ENCODE data around the gene MED9. TPM values are rescaled to one million over a fixed set of nuclear protein-coding genes. Genes with fewer than 3 reads are reported as not detected.
A peak's percentile ranks its signal among the peaks of the same experiment; 100 is the strongest.

The MED9 gene
- total and polyA plus RNA-seq, 11 donors, result 26.3 to 64.4 (median 34.2) TPM

- H3K4me1 ChIP-seq, result peaks cover 0 to 28% (median 10%) of the 10 kb centered on the region in 12 donors
- TF ChIP-seq, protein P1, sequence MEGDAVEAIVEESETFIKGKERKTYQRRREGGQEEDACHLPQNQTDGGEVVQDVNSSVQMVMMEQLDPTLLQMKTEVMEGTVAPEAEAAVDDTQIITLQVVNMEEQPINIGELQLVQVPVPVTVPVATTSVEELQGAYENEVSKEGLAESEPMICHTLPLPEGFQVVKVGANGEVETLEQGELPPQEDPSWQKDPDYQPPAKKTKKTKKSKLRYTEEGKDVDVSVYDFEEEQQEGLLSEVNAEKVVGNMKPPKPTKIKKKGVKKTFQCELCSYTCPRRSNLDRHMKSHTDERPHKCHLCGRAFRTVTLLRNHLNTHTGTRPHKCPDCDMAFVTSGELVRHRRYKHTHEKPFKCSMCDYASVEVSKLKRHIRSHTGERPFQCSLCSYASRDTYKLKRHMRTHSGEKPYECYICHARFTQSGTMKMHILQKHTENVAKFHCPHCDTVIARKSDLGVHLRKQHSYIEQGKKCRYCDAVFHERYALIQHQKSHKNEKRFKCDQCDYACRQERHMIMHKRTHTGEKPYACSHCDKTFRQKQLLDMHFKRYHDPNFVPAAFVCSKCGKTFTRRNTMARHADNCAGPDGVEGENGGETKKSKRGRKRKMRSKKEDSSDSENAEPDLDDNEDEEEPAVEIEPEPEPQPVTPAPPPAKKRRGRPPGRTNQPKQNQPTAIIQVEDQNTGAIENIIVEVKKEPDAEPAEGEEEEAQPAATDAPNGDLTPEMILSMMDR (IDR thresholded peaks at IDR 0.05), result no peak
- TF ChIP-seq POLR2A (IDR thresholded peaks at IDR 0.05), result no peak
- intact Hi-C loops (cut with DNase I), result no loop called here
- no peak overlapping the region for H3K4me3 ChIP-seq
- no peaks in the 10 kb centered on the region for H3K36me3 ChIP-seq
- H3K27me3 ChIP-seq, result no peaks in the 10 kb centered on the region
- H3K9me3 ChIP-seq, result no peaks in the 10 kb centered on the region
- H3K27ac ChIP-seq, result no peak overlapping the region
- ATAC-seq (peak in 1 of 4 donors; percentile 15), DNase-seq (peak in 2 of 5 donors; percentile 43 to 58)
- 19 to 39% (median 37%) methylated on average over 5 to 7 of the region's 7 CpGs for WGBS, 4 donors
These were observed 26.8 kb downstream of the MED9 start for GRCh38 chr17:17503566-17504130.

DNA sequence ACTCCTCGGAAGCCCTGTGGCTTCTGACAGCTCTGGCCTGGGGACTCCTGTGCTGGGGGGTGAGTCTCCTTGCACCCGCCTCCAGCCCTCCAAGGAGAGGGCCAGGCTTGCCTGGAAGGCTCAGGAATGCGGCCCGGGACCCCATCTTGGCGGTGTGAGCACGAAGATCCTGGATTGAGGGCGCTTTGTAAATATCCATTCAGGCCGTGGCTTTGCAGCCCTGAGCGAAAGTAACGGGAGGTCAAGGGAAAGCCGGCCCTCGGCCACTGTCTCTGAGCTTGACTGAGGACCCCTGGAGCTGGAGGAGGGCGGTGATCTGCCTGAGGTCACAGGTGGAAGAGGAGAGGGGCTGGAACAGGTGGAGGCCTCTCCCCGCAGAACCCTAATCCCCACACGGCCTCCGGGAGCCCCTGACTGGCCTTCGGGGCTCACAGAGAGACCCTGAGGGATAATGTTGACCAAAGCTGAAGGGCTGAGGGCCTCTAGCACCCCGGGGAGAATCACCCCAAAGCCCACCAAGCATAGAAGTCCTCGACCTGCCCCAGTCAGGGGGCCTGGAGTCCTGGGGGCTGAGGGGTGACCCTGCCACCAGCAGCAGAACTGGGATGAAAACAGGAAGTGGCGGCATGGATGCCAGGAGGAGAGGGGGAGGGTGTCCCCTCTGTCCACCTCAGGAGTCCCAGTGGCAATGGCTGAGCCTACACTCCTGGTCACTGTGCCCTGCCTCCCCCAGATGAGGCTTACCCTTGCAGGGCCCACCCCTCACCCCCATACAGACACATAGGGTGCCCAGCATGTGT, 27.7 kb downstream of the MED9 start:
- WGBS, 4 donors, result 83 to 88% (median 85%) methylated on average over 19 to 20 of the region's 20 CpGs
- intact Hi-C loops (cut with DNase I), result no loop called here
- Histone ChIP-seq H3K27ac (no peak overlapping the region), H3K4me1 (peaks cover 0 to 28% (median 10%) of the 10 kb centered on the region in 12 donors), H3K36me3 (no peaks in the 10 kb centered on the region), H3K9me3 (no peaks in the 10 kb centered on the region), H3K27me3 (no peaks in the 10 kb centered on the region), H3K4me3 (no peak overlapping the region)
- ATAC-seq, result no peak
- TF ChIP-seq POLR2A (IDR thresholded peaks at IDR 0.05), result no peak
- TF ChIP-seq, protein P1 (IDR thresholded peaks at IDR 0.05), result no peak
- peak in 1 of 5 donors; percentile 33 for DNase-seq

DNA sequence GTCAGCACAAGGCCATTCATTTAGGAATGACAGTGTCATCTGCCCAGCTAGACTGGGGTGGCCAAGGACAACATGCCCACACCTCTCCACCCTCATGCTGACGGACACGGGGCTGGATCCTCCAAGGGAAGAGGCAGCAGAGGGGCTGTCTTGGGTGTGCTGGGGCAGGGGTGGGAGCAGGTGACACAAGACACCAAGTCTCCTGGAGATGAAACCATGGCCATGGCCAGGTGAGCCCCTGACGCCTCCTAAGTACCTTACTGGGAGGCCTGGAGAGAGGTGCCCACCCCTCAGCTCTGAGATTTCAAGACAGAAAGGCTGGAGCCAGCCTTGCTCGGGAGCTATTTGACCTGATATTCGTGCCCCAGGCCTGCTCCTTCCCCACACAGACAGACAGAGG, 28.4 kb downstream of the MED9 start:
- TF ChIP-seq, protein P1 (IDR thresholded peaks at IDR 0.05), result no peak
- no peak for TF ChIP-seq POLR2A (IDR thresholded peaks at IDR 0.05)
- no peaks in the 10 kb centered on the region for H3K27me3 ChIP-seq
- no peaks in the 10 kb centered on the region for H3K36me3 ChIP-seq
- 93 to 98% (median 95%) methylated on average over 5 of the region's 5 CpGs for WGBS, 4 donors
- peaks cover 0 to 28% (median 10%) of the 10 kb centered on the region in 12 donors for H3K4me1 ChIP-seq
- ATAC-seq, result no peak
- no peak overlapping the region for H3K4me3 ChIP-seq
- DNase-seq, result peak in 1 of 5 donors; percentile 36
- no peaks in the 10 kb centered on the region for H3K9me3 ChIP-seq
- H3K27ac ChIP-seq, result no peak overlapping the region
- intact Hi-C loops (cut with DNase I), result no loop called here

DNA sequence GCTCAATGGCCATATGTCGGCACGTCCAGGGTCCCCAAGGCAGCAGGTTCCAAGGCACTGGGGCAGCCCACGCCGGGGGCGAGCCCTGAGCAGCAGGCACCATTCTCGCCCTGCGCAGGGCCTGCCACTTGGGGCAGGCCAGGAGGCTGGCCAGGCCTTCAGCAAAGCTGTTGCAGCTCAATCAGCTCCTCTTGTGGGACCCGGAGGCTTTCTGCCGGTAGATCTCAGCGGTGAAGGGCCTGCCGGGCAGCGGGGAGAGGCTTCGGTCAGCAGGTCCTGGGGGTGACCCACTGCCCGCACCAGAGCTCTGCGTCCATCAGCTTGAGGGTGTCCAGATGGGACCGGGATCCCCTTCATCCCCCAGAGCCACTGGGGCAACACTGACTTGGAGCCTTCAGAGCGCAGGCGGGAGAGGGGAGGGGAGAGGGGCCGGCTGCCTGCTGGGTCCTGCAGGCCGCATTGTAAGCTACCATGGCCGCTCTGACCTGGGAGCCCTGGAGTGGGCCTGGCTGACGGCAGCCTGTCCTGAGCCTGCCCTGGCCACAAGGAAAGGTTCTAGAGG, 28.9 kb downstream of the MED9 start:
- DNase-seq (peak in 1 of 5 donors; percentile 51), ATAC-seq (no peak)
- H3K4me1 ChIP-seq, result peaks cover 0 to 28% (median 10%) of the 10 kb centered on the region in 12 donors
- peak overlapping the region in 3 of 12 donors; percentile 61 to 88 (median 77) for H3K27ac ChIP-seq
- intact Hi-C loops (cut with DNase I), result no loop called here
- H3K9me3 ChIP-seq, result no peaks in the 10 kb centered on the region
- H3K36me3 ChIP-seq, result no peaks in the 10 kb centered on the region
- no peak overlapping the region for H3K4me3 ChIP-seq
- whole genome bisulfite sequencing, 4 donors, result 93 to 95% (median 95%) methylated on average over 9 to 22 of the region's 22 CpGs
- H3K27me3 ChIP-seq, result no peaks in the 10 kb centered on the region
- TF ChIP-seq, protein P1 (IDR thresholded peaks at IDR 0.05), result no peak
- no peak for TF ChIP-seq POLR2A (IDR thresholded peaks at IDR 0.05)

All from heart left ventricle (tissue), 16 donors.